ENCODE measurements around the gene TMEM184B.

- no peak for TF ChIP-seq CTCF (IDR thresholded peaks at IDR 0.05; ENCODE audit: insufficient read depth, low read length, poor library complexity, severe bottlenecking)
- no peak for TF ChIP-seq EZH2phosphoT487 (conservative IDR thresholded peaks at IDR 0.05; ENCODE audit: low read length)
Observed at GRCh38 chr22:38175206-38176118, 97.3 kb downstream of the TMEM184B start.

All from SU-DHL-6 (cell line).